HG03575 (cell line): ENCODE data around the gene FSIP1.

Experiments
- ATAC-seq: cut with Tn5 transposase; IDR thresholded peaks from one replicate; pipeline ENCODE4 v1.9.1; 2021; ENCODE audit not compliant: unreplicated experiment, insufficient number of reproducible peaks, low FRiP score; ENCODE audit errors: extremely low read depth

FSIP1 gene

GRCh38 chr15:39794954-39795353, 12.3 kb upstream of the FSIP1 start:
- no peak for ATAC-seq

- ATAC-seq: no peak
Measured at GRCh38 chr15:39793923-39794322, 11.3 kb upstream of the FSIP1 start.

- no peak for ATAC-seq
Measured at GRCh38 chr15:39792844-39793335, 10.2 kb upstream of the FSIP1 start.

GRCh38 chr15:39792025-39792843, 9.6 kb upstream of the FSIP1 start:
- no peak for ATAC-seq

GRCh38 chr15:39789736-39790135, 7.1 kb upstream of the FSIP1 start:
- no peak for ATAC-seq

GRCh38 chr15:39788800-39789565, 6.3 kb upstream of the FSIP1 start:
- no peak for ATAC-seq

GRCh38 chr15:39788108-39788507, 5.5 kb upstream of the FSIP1 start:
- no peak for ATAC-seq

- no peak for ATAC-seq
Measured at GRCh38 chr15:39787479-39787878, 4.8 kb upstream of the FSIP1 start.

GRCh38 chr15:39786447-39787056, 3.9 kb upstream of the FSIP1 start:
- ATAC-seq: no peak

GRCh38 chr15:39785841-39786240, 3.2 kb upstream of the FSIP1 start:
- no peak for ATAC-seq

GRCh38 chr15:39785139-39785538, 2.5 kb upstream of the FSIP1 start:
- no peak for ATAC-seq

- ATAC-seq: no peak
Measured at GRCh38 chr15:39784638-39785037, 2.0 kb upstream of the FSIP1 start.

GRCh38 chr15:39784125-39784524, 1.5 kb upstream of the FSIP1 start:
- ATAC-seq: no peak

GRCh38 chr15:39783244-39783820, 691 bp upstream of the FSIP1 start:
- ATAC-seq: no peak

- ATAC-seq: no peak
Measured at GRCh38 chr15:39781967-39782302, 706 bp downstream of the FSIP1 start.

GRCh38 chr15:39781147-39781966, 1.3 kb downstream of the FSIP1 start:
- no peak for ATAC-seq

- no peak for ATAC-seq
Measured at GRCh38 chr15:39778021-39778420, 4.6 kb downstream of the FSIP1 start.

GRCh38 chr15:39777496-39777895, 5.1 kb downstream of the FSIP1 start:
- ATAC-seq: no peak

- no peak for ATAC-seq
Measured at GRCh38 chr15:39776068-39776467, 6.6 kb downstream of the FSIP1 start.
